OCI-LY3 (cell line): ENCODE data around the gene UCN3.

ENCODE experiments used
- CTCF ChIP-seq: fragments of 200-600, 300-600 bp; sonication (generic); IDR thresholded peaks from 2 replicates; pipeline ENCODE4 v1.5.1; 2014; ENCODE audit warnings: antibody characterized with exemption, low read length, low read depth
- EZH2phosphoT487 ChIP-seq: fragments of 200-600 bp; shearing (Covaris generic); IDR thresholded peaks from 2 replicates; pipeline ENCODE4 v1.6.1; 2018; ENCODE audit warnings: antibody characterized with exemption, mixed run types, low read depth

DNA sequence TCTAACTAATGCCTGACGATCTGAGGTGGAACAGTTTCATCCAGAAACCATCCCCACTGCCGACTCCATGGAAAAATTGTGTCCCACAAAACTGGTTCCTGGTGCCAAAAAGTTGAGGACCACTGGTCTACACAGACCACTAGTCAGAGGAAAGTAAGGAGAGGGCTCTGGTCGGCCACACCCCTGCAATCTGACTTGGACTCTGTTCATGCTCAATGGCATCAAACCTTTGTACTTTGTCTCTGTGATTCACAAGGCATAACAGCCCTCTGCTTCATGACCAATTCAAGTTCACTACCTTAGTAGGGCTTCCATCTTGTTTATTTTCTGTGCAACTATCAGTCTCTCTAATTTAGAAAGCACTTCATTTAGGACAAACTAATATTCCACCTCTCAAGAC is 38.0 kb downstream of the UCN3 start:
- TF ChIP-seq CTCF (no peak), EZH2phosphoT487 (no peak)
